ENCODE results near the gene PHKG2.

PHKG2 gene

GRCh38 chr16:30756781-30757100, 8.5 kb downstream of the PHKG2 start:
- no peak for DNase-seq (ENCODE audit: low spot score)

GRCh38 chr16:30757316-30757715, 9.1 kb downstream of the PHKG2 start:
- no peak for DNase-seq (ENCODE audit: low spot score)

GRCh38 chr16:30758988-30759491, 10.8 kb downstream of the PHKG2 start:
- peak; percentile 39 for DNase-seq (ENCODE audit: low spot score)

GRCh38 chr16:30760001-30760559, 11.9 kb downstream of the PHKG2 start:
- no peak for DNase-seq (ENCODE audit: low spot score)

GRCh38 chr16:30760577-30761426, 12.6 kb downstream of the PHKG2 start:
- no peak for DNase-seq (ENCODE audit: low spot score)

- no peak for DNase-seq (ENCODE audit: low spot score)
Measured at GRCh38 chr16:30761427-30761927, 13.3 kb downstream of the PHKG2 start.

- DNase-seq (ENCODE audit: low spot score) = peak; percentile 98
Measured at GRCh38 chr16:30761928-30762902, 14.0 kb downstream of the PHKG2 start, which contains the start of the genes CFAP119 and RNF40. CFAP119 (minus strand) TSS chr16:30762062; CDS start chr16:30761748, 314 bp downstream. RNF40 (plus strand) TSS chr16:30762322; CDS start chr16:30762546, 224 bp downstream.

GRCh38 chr16:30762991-30763725, 14.9 kb downstream of the PHKG2 start:
- DNase-seq (ENCODE audit: low spot score) = no peak

- DNase-seq (ENCODE audit: low spot score) = no peak
Measured at GRCh38 chr16:30764086-30764485, 15.9 kb downstream of the PHKG2 start.

- DNase-seq (ENCODE audit: low spot score) = no peak
Measured at GRCh38 chr16:30764816-30765465, 16.7 kb downstream of the PHKG2 start.

- DNase-seq (ENCODE audit: low spot score) = no peak
Measured at GRCh38 chr16:30766206-30766932, 18.1 kb downstream of the PHKG2 start.

- DNase-seq (ENCODE audit: low spot score) = no peak
Measured at GRCh38 chr16:30766933-30767284, 18.7 kb downstream of the PHKG2 start.

GRCh38 chr16:30767767-30768465, 19.7 kb downstream of the PHKG2 start:
- no peak for DNase-seq (ENCODE audit: low spot score)

- no peak for DNase-seq (ENCODE audit: low spot score)
Measured at GRCh38 chr16:30768583-30769181, 20.5 kb downstream of the PHKG2 start.

GRCh38 chr16:30769379-30770089, 21.3 kb downstream of the PHKG2 start:
- DNase-seq (ENCODE audit: low spot score) = no peak

- no peak for DNase-seq (ENCODE audit: low spot score)
Measured at GRCh38 chr16:30771726-30772125, 23.5 kb downstream of the PHKG2 start.

- DNase-seq (ENCODE audit: low spot score) = no peak
Measured at GRCh38 chr16:30773826-30774225, 25.6 kb downstream of the PHKG2 start.

GRCh38 chr16:30774367-30775130, 26.3 kb downstream of the PHKG2 start:
- no peak for DNase-seq (ENCODE audit: low spot score)
